HS-5 (cell line): Measurements from ENCODE around the gene BHLHA15.

Source experiments
- DNase-seq: peaks from one replicate; pipeline ENCODE4 v3.0.0-alpha.2; 2012; ENCODE audit warnings: low read depth

Gene BHLHA15

DNA sequence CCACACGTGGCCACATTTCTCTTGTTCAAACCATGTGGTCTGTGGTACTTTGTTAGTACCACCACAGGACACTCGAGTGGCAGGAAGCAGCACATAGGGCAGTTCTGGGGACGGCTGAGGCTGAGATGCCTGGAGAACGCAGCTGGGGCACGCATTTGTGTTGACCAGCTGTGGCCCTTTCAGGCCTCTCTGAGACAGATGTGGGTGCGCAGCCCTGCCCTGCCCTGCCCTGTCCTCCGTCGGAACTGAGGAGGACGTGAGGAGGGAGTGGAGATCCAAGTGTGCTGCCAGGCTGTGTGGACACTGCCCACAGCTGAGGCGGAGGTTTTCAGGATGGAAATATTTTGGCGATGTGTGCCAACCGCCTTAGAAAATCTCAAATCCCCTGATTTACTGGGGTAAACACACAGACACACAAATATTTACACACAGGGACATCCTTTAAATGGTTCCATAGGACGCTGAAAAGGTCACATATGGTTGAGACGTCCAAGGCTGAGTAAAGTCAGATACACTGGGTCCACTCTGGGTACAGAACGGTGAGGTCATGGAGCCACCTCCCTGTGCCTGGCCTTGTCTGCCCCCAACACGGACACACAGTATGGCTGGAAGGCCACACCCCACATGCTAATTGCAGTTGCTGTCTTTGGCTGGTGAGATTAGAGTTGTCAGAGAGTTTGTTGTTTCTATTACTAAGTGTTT lies 14.8 kb downstream of the BHLHA15 start:
- DNase-seq, result no peak

DNA sequence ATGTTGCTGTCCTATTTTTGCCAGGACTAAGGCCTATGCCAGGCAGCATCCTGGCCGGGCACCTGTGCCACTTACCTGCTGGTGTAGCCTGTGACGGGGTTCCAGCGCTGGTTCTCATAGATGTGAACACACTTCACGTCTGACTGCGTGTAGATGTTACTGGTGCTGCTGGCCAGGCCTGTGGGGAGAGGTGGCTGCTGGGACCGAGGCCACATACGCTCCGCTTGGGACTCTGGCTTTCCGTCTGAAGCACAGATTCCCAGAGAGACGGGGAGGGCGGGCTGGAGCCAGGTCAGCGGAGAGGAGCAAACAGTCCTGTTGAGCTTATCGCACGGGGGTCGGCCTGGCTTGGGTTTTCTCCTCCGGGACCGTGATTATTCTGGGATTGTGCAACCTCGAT lies 16.7 kb downstream of the BHLHA15 start:
- DNase-seq, result no peak

DNA sequence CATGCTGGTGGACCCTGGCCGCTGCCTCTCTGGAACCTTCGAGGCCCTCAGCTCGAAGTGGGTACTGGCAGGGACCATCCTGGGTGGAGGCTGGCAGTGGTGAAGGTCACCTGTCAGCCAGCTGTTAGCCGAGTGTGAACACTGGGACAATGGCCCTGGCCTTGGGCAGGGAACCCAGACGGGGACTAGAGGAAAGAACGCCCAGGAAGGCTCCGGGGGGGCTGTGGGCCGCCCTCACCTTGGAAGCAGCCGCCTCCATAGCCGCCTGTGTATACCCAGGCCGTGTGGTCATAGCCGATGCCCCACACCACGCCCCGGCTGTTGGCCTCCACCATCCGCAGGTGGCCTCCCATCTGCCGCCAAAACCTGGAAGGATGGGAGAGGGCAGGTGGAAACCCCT lies 17.6 kb downstream of the BHLHA15 start:
- DNase-seq, result no peak

DNA sequence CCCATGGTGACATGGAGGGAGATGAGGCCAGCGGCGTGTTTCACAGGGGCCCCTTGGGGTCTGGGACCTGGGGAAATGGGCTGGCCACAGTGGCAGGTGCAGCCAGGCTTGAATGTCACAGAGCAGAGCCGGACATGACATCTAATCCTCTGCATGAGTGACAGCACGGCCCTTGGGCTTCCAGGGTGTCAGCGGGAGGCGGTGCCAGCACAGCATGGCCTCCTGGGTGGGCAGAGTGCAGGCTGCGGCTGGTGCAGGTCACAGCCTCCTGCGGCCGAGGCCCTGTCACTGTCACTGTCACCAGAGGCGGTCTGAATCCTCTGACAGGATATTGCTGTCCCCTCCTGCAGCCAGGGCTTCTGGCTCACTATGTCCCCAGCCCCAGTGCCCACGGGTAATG lies 18.2 kb downstream of the BHLHA15 start:
- no peak for DNase-seq

DNA sequence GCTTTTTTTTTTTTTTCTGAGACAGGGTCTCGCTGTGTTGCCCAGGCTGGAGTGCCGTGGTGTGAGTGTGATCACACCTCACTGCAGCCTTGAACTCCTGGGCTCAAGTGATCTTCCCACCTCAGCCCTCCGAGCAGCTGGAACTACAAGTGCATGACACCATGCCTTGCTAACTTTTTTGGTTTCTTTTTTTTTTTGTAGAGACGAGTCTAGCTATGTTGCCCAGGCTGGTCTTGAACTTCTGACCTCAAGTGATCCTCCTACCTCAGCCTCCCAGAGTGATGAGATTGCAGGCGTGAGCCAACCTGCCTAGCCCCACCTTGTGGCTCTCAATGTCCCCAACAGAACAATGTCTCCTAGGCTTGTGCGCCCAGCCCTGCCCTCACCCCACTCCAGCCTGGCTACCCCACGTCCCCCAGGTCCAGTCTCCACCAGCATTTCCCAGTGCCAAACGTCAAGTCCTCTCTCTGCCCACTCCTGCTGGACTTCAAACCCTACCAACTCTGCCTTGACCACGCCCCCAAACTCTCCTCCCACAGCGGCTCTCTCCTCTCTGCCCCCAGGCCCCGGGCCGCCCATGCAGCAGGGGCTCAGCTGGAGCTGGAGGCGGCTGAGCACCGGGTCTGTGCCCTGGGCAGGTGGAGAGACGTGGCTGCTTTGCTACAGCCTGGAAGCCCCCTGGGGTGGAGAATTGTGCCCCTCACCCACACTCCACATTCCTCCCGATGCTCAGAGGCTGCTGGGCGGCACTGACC lies 18.9 kb downstream of the BHLHA15 start:
- no peak for DNase-seq

DNA sequence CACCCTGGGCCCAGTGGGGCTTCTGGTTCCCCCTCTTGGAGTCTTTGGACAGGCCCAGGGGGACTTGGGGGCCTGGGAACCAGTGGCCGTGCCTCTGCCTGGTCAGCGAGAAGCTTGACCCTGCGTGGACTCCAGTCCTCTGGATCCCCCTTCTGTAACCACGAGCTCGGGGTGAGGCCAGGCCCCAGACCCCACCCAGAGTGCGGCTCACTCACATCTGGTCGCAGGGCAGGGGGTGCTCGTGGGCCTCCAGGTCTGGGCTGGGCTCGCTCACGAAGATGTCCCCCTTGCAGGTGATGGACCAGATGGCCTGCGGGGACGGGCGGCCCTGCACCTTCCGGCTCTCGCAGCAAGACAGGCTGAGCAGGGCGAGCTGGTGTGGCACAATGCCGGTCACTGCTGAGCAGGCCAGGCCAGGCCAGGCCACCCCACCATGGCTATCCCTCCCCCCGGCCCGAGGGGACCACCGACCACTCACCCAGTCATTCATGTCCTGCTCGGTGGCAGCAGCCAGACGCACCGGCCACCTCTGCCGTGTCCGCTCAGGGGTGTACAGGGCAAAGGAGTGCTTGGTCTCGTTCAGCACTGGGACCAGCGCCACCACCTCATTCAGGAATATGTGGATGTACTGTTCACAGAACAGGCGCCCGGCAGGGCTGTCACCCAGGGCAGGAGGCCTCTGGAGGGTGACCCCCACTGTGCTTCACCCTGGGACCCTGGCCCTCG lies 19.7 kb downstream of the BHLHA15 start:
- DNase-seq, result no peak

DNA sequence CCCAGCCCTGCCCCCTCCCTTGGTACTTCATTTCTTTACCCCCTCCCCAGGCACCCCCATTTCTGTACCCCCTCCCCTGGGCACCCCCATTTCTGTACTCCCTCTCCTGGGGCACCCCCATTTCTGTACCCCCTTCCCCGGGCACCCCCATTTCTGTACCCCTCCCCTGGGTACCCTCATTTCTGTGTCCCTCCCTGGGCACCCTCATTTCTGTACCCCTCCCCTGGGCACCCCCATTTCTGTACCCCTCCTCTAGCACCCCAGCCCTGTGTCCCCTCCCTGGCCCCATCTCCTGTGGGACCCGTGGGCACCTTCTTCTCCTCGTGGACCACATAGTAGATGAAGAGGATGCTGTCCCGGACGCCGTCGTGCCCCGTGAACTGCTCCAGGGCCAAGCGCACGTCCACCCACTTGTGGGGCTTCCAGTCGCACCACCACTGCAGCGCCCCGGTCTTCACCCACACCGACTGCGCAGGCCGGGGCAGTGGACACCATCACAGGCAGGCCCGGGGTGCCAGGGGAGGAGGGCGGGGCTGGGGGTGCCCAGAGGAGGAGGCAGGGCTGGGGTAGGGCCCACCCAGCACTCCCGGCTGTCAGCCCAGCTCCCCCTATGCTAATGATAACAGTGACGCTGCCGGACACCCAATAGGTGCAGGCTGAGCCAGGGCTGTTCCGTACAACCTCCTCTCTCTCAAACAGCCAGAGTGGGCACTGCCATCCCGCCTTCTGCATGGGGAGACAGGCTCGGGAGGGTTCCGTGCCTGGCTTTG lies 20.4 kb downstream of the BHLHA15 start:
- no peak for DNase-seq

DNA sequence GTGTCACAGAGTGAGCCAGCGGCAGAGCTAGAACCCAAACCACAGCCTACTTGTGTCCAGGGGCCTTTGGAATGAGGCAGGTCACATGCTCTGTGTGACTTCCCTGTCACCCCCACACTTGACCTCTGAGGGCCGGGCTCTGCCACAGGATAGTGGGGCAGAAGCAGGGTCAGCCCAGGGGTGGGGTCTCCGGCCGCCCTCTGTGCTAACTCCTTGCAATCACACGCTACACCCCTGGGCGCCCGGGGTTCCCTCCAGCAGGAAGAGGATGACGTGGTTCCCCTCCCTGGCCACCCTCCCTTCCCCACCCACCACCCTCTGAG lies 21.0 kb downstream of the BHLHA15 start:
- DNase-seq, result no peak

DNA sequence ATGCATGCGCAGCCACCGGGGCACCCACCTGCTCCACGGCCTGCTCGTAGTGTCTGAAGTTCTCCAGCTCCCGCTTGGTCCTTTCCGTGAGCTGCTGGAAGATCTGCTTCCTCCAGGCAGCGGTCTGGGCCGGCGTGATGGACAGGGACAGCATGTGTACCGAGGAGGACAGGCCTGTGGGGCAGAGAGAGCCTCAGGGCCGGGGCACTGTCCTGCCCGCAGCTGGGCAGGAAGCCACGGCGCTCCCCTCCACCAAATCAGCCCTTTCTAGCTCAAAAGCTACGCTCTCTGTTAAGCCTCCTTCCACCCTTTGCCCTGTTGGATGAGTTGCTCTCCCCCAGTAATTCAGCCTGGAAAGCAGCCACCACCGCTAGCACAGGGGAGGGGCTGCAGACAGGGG lies 21.6 kb downstream of the BHLHA15 start:
- no peak for DNase-seq

DNA sequence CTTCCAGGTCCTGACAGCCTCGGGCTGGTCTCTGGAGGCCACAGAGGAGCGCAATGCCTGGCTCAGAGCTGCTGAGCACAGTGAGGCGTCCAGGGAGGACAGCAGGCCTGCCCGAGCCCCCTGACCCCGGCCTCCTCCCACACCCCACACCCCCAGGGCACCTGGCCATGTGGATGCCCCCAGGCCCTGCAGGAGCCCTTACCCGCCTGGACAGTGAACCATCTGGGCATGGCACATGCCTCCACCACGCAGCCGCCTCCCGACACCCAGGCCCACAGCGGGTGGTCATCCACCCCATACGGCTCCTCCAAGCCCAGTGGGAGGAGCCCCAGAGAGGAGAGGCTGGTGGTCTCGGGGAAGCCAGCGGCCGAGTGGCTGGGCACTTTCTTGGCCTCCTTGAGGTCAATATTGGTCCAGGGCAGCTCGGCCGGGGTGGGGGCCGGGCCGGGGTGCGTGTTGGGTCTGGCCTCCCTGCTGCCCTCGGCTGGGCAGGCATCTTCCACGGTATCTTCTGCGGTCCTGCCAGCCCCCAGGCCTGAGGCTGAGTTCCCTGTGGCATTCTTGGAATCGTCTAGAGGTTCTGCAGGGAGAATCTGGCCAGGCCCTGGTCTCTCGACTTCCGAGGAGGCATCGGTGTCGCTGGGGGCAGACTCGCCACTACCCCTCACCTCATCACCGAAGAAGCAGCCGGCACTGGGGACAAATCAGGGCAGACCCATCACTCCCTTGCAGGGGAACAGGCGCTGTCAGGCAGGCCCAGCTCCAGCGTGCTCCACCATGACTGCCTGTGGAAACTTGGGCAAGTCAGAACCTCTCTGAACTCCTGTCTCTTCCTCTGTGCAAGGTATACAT lies 22.2 kb downstream of the BHLHA15 start:
- no peak for DNase-seq

DNA sequence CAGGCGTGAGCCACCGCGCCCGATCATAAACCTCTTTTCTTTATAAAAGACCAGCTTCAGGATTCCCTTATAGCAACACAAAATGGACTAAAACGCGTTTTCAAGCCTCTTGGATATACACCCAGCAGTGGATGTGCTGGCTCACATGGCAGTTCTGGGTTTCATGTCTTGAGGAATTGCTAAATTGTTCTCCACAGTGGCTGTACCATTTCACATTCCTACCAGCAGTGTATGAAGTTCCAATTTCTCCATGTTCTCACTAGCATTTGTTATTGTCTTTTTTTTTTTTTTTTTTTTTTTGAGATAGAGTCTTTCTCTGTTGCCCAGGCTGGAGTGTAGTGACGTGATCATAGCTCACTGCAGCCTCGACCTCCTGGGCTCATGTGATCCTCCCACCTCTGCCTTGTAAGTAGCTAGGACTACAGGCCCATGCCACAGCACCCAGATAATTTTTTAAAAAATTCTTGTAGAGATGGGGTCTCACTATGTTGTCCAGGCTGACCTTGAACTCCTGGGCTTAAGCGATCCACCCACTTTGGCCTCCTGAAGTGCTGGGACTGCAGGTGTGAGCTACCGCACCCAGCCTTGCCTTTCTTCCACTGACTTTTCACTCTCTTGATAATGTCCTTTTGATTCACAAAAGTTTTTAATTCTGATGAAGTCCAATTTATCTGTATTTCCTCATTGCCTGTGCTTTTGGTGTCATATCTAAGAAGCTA lies 23.3 kb downstream of the BHLHA15 start:
- no peak for DNase-seq

DNA sequence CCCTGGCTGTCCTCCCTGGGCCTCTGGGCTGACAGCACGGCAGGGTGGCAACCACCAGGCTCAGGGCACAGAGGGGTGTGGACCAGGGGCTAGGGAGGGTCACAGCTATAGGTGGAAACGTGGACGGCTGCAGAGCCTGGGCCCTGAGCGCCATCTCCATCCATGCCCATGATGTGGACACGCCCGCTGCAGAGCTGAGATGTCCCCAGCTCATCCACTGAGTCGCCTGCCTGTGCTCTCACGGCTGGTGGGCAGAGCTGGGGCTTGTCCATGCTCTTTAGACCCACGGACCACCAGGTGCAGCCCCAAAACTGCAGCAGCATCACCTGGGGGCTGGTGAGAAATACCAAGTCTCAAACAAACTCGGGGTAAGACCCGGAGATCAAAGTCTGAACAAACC lies 24.7 kb downstream of the BHLHA15 start:
- no peak for DNase-seq

DNA sequence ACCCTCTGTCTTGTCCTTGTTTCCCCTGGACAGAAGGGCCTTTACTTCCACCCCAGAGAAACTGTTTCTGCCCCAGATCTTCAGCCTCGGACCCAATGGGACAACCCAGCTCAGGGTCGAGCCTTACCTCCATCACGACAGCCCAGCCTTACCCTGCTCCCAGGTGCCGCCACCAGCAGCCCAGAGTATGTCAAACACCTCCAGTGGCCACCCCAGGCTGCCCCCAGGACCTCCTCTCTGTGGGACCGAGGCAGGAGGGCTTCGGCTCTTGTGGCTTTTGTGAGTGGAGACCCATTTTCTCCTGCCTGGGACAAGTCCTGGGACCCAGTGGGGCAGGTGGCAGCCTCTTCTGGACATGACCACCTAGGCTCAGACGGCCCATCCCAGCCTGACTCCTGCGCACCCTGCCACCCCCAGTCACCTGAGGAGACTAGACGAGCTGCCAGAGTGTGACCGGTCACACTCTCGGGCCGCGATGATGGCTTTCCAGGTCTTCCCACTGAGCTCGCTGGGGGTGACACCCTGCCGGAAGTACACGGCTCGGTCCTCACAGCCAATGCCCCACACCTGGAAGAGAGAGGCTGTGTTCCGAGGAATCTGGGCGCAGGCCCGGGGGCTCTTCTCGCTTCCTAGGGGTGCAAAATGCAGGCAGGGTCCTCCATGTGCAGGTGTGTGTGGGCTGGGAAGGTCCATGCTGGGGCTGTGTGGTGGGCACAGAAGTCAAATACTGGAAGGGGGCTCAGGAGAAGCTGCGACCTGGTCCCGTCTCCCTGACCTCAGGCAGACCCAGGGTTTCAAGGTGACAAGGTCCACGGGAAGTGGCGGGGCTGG lies 25.3 kb downstream of the BHLHA15 start:
- DNase-seq, result no peak

DNA sequence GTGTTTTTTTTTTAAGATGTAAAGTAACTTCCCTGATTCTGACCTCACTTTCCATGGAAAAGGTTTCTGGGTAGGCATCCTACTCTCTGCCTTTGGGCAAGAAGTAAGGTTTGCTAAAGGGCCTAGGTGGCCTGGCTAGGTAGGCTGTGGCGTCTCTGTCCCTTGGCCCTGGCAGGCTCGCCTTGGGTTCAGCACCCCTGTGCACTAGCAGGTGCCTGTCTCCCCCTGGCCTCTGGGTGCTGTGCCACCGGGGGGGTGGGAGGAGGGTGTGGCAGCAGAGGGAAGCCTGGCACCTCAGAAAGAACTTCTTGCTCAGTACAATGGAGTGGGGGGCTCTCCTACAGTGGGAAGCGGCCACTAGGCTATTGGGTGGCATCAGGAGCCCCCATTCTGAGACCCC lies 26.8 kb downstream of the BHLHA15 start:
- DNase-seq, result no peak

DNA sequence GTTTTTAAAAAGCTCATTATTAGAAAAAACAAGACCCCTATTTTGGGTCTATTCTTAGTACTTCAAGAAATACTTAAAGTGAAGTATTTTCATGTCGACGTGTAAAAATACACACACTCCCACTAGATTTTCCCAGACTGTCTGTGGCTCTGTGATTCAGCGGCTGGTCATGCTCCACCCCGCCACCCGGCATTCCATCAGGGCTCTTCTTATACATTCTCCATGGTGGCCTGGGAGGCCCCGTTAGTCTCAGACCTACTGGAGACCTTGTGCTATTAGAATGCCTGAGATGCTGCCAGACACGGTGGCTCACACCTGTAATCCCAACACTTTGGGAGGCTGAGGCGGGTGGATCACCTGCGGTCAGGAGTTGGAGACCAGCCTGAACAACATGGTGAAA lies 27.7 kb downstream of the BHLHA15 start:
- no peak for DNase-seq

DNA sequence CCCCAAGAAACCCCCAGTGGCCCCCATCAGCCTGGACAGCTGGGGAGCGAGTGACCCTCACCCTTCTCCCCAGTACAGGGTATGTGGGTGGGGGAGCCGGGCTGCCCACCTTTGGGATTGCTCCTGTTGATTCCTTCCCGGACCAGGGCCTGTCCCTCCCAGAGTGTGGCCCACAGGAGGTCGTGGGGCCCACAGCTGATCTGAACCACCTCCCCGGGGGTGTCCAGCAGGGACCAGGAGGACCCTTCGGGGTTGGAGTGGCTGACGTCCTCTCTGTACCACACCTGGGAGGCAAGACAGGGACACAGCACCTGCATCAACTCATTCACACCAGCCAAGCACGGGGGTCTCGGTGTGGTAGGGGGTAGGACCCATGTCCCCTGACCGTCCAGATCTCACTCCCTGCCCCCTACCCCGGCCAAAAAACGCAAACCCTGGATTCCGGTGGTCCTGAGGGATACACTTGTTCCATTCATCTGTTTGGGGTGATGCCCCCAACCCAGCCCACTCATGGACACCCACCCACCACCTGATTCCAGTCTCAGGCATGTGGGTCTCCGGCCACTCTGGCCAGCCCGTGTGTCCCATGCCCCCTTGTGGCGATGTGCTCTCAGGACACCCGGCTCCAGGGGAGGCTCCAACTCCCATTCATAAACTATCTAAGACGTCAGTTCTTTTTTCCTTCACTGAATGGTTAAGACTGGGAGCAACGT lies 29.9 kb downstream of the BHLHA15 start:
- DNase-seq, result no peak

DNA sequence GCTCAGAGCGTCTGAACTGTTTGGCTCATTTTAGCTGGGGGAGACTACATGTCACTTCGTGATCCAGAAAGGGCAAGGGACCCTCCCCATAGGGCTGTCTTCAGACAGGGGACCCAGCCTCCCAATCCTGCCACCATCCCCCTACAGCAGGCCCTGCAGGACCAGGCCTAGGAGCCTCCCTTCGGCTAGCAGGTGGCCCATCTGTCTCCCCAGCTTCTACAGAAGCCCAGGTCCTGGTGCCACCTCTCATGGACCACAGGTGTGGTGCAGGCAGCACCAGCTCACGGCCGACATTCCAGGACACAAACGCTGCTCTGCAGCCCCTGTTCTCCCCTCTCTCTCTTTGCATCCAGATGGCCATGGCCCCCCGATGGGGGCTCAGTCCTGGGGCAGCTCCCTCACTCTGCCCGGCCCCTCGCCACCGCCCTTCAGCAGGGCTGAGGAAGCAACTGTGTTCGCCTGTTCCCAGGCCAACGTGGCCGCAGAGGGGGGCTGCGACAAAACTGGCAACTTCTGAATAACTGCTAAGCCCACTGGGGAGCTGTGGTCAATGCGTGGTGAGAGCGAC lies 30.5 kb downstream of the BHLHA15 start:
- no peak for DNase-seq

DNA sequence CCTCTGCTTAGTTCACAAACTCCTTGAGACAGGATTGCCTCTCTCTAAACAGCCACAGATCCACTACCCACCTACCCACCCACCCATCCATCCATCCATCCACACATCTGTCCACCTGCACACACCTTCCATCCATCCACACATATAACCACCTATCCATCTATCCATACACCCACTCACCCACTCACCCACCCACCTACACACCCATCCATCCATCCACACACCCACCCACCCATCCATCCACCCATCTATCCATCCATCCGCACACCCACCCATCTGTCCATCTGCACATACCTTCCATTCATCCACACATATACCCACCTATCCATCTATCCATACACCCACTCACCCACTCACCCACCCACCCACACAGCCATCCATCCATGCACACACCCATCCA lies 31.1 kb downstream of the BHLHA15 start:
- no peak for DNase-seq

DNA sequence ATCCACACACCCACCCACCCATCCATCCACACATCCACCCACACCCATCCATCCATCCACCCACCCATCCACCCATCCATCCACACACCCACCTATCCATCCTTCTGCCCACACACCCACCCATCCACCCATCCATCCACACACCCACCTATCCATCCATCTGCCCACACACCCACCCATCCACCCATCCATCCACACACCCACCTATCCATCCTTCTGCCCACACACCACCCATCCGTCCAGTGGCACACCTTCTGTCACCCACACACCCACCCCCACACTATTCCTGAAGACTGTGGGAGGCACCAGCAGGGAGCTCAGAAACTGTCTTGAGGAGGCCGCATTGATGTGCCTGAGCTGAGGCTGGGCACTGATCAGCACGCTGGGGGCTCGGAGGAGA lies 31.7 kb downstream of the BHLHA15 start:
- DNase-seq, result no peak
